Transverse colon (tissue), 4 donors: ENCODE data around the gene STK10.

ENCODE experiments used
- EP300 ChIP-seq: sonication (generic); formaldehyde crosslinking; IDR thresholded peaks from one replicate; pipeline ENCODE4 v1.6.1; 2017; ENCODE audit warnings: antibody characterized with exemption, low read depth
- POLR2A ChIP-seq: fragments of 450-650 bp; IDR thresholded peaks from one replicate; pipeline ENCODE4 v1.6.1; 2016; ENCODE audit warnings: antibody characterized with exemption, mild to moderate bottlenecking, moderate library complexity
- POLR2AphosphoS5 ChIP-seq, 3 donors: sonication (generic); formaldehyde crosslinking; IDR thresholded peaks; one replicate each; pipeline ENCODE4 v1.6.1; 2016; ENCODE audit warnings: antibody characterized with exemption in 3 of 3
- TF ChIP-seq, protein P1 (sequence below), 5 experiments: fragments of 200-600 bp in 3 of 5; fragments of 450-650 bp in 2 of 5; sonication (generic) in 3 of 5; IDR thresholded peaks; 1 replicate in 2 of 5; 2 replicates in 3 of 5; pipeline ENCODE4 v1.5.1; 2016 to 2017; ENCODE audit warnings: antibody characterized with exemption in 5 of 5, inconsistent platforms in 3 of 5, mild to moderate bottlenecking in 2 of 5, moderate library complexity in 1 of 5

DNA sequence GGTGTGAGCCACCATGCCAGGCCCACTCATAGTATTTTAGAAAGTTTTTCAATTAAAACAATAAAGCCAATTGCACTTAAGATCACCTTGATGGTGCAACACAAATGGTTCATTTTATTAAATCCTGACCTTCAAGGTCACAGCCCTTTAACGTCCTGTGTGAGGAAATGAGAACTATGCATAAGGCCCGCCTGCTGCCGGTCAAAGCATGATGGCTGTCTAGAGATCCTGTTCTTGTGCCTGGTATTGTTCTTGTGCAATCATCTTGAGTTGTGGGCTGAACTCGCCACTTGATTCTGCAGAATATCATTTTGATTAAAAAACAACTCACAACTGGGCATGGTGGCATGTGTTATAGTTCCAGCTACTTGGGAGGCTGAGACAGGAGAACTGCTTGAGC lies 137.9 kb downstream of the STK10 start:
- TF ChIP-seq, protein P1, sequence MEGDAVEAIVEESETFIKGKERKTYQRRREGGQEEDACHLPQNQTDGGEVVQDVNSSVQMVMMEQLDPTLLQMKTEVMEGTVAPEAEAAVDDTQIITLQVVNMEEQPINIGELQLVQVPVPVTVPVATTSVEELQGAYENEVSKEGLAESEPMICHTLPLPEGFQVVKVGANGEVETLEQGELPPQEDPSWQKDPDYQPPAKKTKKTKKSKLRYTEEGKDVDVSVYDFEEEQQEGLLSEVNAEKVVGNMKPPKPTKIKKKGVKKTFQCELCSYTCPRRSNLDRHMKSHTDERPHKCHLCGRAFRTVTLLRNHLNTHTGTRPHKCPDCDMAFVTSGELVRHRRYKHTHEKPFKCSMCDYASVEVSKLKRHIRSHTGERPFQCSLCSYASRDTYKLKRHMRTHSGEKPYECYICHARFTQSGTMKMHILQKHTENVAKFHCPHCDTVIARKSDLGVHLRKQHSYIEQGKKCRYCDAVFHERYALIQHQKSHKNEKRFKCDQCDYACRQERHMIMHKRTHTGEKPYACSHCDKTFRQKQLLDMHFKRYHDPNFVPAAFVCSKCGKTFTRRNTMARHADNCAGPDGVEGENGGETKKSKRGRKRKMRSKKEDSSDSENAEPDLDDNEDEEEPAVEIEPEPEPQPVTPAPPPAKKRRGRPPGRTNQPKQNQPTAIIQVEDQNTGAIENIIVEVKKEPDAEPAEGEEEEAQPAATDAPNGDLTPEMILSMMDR (IDR thresholded peaks at IDR 0.05) = no peak
- TF ChIP-seq POLR2AphosphoS5 (IDR thresholded peaks at IDR 0.05) = no peak
- no peak for TF ChIP-seq POLR2A
- no peak for TF ChIP-seq EP300
